COLO668 (cell line): ENCODE measurements around the gene E2F1.
"Not testable (repeated sequence)": the region's sequence is repeated elsewhere in the genome, so short reads cannot be mapped to it uniquely, and the experiment has no call there.

ENCODE experiments used
- DNase-seq: peaks from one replicate; lab custom pipeline; 2025; ENCODE audit not compliant: unreplicated experiment; lab: John Stamatoyannopoulos, UW

Gene E2F1

GRCh38 chr20:33646191-33646590, 40.0 kb downstream of the E2F1 start:
- no peak for DNase-seq

GRCh38 chr20:33645396-33645795, 40.8 kb downstream of the E2F1 start:
- DNase-seq, result no peak

- no peak for DNase-seq
Measured at GRCh38 chr20:33645072-33645358, 41.2 kb downstream of the E2F1 start.

GRCh38 chr20:33644313-33645071, 41.7 kb downstream of the E2F1 start:
- DNase-seq, result no peak

GRCh38 chr20:33640287-33640686, 45.9 kb downstream of the E2F1 start:
- no peak for DNase-seq

GRCh38 chr20:33636776-33637175, 49.4 kb downstream of the E2F1 start:
- no peak for DNase-seq

- no peak for DNase-seq
Measured at GRCh38 chr20:33635341-33635740, 50.8 kb downstream of the E2F1 start.

GRCh38 chr20:33631910-33632309, 54.3 kb downstream of the E2F1 start:
- DNase-seq, result not testable (repeated sequence)

- DNase-seq, result no peak
Measured at GRCh38 chr20:33630507-33630906, 55.7 kb downstream of the E2F1 start.

GRCh38 chr20:33629979-33630378, 56.2 kb downstream of the E2F1 start:
- no peak for DNase-seq

GRCh38 chr20:33629533-33629932, 56.7 kb downstream of the E2F1 start:
- DNase-seq, result no peak

- DNase-seq, result no peak
Measured at GRCh38 chr20:33627577-33628216, 58.5 kb downstream of the E2F1 start.

GRCh38 chr20:33626190-33626589, 60.0 kb downstream of the E2F1 start:
- no peak for DNase-seq
